Activated CD8-positive, alpha-beta memory T cell treated with anti-CD3 and anti-CD28 coated beads for 36 hours (primary cell): Measurements from ENCODE around the gene TNK2. TPM values are rescaled to one million over a fixed set of nuclear protein-coding genes. Genes with fewer than 3 reads are reported as not detected.
"Not testable (repeated sequence)": the region's sequence is repeated elsewhere in the genome, so short reads cannot be mapped to it uniquely, and the experiment has no call there.

Source experiments
- CTCF ChIA-PET: fragments of 350-600 bp; sonication (Branson Sonifier 250); formaldehyde crosslinking; loops from one replicate; lab custom pipeline; 2021; ENCODE audit warnings: antibody characterized with exemption; lab: Charles Lee
- POLR2A ChIA-PET: fragments of 350-600 bp; sonication (Branson Sonifier 250); formaldehyde crosslinking; loops from one replicate; lab custom pipeline; 2021; ENCODE audit warnings: antibody characterized with exemption; lab: Charles Lee
- total RNA-seq, 2 experiments: library from RNA; stranded (reverse); gene quantifications; one replicate each; pipeline ENCODE4 v1.2.3, GENCODE V29; 2021

TNK2 gene
- total RNA-seq, 2 experiments from 2014 or later = 62.7 to 64.3 TPM

GRCh38 chr3:195868336-195868865, 40.0 kb downstream of the TNK2 start:
- POLR2A ChIA-PET = no interaction called here

DNA sequence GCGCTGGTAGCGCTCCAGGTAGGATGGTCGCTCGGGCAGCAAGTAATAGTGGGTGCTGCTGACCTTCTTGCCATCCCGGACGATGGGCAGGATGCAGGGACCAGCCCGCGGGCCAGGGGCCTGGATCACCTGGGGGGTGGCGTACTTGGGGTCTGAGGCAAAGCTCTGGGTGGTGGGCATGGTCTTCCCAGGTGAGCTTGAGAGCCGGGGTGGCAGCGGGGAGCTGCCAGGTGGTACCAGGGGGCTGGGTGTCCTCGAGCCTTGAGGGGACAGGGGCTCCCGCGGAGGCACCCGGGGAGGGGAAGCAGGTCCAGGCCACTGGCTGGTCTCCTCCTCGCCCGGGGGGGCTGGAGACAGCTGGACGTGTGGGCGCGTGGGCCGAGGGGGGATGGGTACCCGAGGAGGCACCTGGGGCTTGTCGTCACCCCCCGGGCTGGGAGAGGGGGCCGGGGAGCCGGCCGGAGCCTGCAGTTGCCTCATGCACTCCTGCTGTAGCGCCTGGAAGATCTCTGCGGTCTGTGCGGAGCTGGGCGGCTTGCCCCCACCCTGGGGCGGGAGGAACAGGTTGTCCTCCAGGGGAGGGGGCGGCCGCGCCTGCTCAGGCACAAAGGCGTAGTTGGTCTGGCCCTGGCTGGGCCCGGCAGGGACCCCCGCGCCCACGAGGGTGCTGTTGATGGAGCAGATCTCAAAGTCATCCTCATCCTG, 40.6 kb downstream of the TNK2 start:
- CTCF ChIA-PET = no interaction called here
- POLR2A ChIA-PET = no interaction called here

More at GRCh38 chr3:195868336-195868865, 40.0 kb downstream of the TNK2 start:
- CTCF ChIA-PET = no interaction called here

DNA sequence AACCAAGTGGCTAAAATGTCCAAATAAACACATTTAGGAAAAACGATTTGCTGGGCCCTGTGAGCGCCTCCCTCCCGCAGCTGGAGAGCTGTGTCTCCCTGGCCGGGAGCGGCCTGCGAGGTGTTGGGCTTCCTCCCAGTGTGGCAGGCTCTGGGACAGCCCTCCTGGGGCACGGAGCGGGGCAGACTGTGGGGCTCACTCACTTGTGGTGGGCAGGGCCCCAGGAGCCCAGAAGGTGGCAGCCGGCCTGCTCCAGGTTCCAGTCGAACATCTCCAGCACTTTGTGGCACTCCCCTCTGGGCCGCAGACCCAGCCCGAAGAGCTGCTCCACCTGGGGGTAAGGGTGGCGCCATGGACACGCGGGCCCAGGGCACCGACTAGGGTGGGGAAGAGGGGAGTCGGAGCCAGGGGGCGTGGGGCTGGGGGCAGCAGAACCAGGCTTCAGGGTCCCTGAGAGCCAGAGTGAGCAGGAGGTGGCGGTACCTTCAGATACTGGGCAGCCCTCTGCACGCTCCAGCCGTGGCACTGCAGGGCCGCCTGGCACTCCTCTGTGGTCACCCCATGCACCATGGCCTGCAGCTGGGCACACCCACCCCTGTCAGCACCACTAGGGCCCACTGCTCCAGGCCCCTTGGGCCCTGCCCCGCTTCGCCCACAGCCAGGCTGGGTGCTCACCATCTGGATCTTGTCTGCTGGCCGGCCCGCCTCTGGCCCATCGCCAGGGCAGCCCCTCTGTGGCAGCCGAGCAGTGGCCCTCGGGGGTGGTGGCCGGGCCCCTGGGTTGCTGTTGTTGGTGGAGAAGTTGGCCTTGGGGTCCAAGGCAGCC, 41.5 kb downstream of the TNK2 start:
- CTCF ChIA-PET = no interaction called here
- POLR2A ChIA-PET = no interaction called here

- POLR2A ChIA-PET = no interaction called here
Observed at GRCh38 chr3:195865752-195866151, 42.6 kb downstream of the TNK2 start.

GRCh38 chr3:195863121-195864061, 45.0 kb downstream of the TNK2 start:
- CTCF ChIA-PET = interaction anchor here (0.7 to 1.4 kb wide), 4 partner anchors 31 to 143 kb away, joined by 3 to 9 read pairs (median 6); no protein-coding TSS in a partner anchor
- POLR2A ChIA-PET = no interaction called here

More at GRCh38 chr3:195865752-195866151, 42.6 kb downstream of the TNK2 start:
- CTCF ChIA-PET = no interaction called here

DNA sequence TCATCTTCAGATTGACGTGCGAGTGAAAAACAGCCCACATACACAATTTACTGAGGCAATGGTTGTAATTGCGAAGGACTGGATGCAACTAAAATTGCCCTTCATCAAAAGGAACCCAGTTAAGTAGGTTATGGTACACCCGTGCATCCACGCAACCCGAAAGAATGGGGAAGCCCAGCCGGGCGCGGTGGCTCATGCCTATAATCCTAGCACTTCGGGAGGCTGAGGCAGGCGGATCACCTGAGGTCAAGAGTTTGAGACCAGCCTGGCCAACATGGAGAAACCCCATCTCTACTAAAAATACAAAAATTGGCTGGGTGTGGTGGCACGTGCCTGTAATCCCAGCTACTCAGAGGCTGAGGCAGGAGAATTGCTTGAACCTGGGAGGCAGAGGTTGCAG, 46.0 kb downstream of the TNK2 start:
- POLR2A ChIA-PET = not testable (repeated sequence)
- CTCF ChIA-PET = interaction anchor here (1.0 to 6.6 kb wide), 6 partner anchors 12 to 55 kb away, joined by 4 to 68 read pairs (median 6); partner anchors contain the start of gene TNK2

DNA sequence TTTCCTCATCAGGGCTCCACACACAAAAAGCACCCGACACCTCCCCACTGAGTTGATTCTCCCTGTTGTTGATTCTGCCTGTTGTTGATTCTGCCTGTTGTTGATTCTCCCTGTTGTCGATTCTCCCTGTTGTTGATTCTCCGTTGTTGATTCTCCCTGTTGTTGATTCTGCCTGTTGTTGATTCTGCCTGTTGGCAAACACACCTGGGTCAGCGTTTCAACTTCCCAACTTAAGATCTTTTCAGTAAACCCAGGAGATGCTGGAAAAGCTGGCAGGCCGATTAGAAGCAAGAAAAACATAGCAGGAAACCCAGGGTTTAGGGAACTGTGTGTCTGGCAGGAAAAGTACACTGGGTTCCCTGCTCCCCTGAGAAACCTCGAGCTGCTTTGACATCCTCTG, 47.9 kb downstream of the TNK2 start:
- ChIA-PET CTCF (interaction anchor here (0.6 to 6.6 kb wide), 4 partner anchors 10 to 54 kb away, joined by 3 to 68 read pairs (median 30); no protein-coding TSS in a partner anchor), POLR2A (no interaction called here)

- ChIA-PET POLR2A (interaction anchor here (0.7 to 1.1 kb wide), 2 partner anchors 37 to 98 kb away, joined by 3 read pairs; no protein-coding TSS in a partner anchor), CTCF (interaction anchor here (0.6 to 6.6 kb wide), 16 partner anchors 9 to 122 kb away, joined by 3 to 68 read pairs (median 5); no protein-coding TSS in a partner anchor)
Observed at GRCh38 chr3:195859846-195860411, 48.4 kb downstream of the TNK2 start.

- POLR2A ChIA-PET = interaction anchor here (0.7 to 1.1 kb wide), 2 partner anchors 37 to 98 kb away, joined by 3 read pairs; no protein-coding TSS in a partner anchor
- CTCF ChIA-PET = interaction anchor here (0.6 to 6.6 kb wide), 15 partner anchors 8 to 122 kb away, joined by 3 to 68 read pairs (median 5); no protein-coding TSS in a partner anchor
Observed at GRCh38 chr3:195859061-195859845, 49.1 kb downstream of the TNK2 start.

- ChIA-PET CTCF (interaction anchor here (1.3 to 6.6 kb wide), 2 partner anchors 38 to 58 kb away, joined by 4 to 68 read pairs; no protein-coding TSS in a partner anchor), POLR2A (no interaction called here)
Observed at GRCh38 chr3:195856410-195857084, 51.8 kb downstream of the TNK2 start.

GRCh38 chr3:195855471-195856409, 52.6 kb downstream of the TNK2 start:
- ChIA-PET CTCF (interaction anchor here (1.3 to 6.6 kb wide), 2 partner anchors 39 to 59 kb away, joined by 4 to 68 read pairs; no protein-coding TSS in a partner anchor), POLR2A (no interaction called here)

DNA sequence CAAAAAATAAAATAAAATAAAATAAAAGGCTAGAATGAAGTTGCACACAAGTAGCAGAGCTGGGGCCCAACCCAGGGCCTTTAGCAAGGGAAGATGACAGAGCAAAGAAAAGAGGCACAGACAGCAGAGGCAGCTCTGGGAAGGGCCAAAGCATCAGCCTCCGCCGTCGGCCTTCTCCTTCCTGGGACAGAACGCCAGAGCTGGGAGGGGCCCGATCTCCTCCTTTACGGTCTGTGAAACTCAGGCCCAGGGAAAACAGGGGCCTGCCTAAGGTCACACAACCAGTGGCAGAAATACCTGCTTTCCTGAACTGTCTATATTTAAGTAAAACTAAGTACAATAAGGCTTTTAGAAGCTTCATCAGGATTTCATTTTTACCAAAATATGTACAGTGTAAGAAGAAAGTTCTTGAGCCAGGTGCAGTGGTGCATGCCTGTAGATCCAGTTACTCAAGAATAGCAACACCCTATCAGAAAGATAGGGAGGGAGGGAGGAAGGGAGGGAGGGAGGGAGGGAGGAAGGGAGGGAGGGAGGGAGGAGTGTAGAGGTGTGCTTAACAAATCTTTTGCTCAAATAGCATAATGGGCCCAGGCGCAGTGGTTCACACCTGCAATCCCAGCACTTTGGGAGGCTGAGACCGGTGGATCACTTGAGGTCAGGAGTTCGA, 53.6 kb downstream of the TNK2 start:
- CTCF ChIA-PET = interaction anchor here (0.6 to 1.6 kb wide), 2 partner anchors 60 to 1199 kb away, joined by 3 to 5 read pairs; no protein-coding TSS in a partner anchor
- POLR2A ChIA-PET = no interaction called here

- ChIA-PET POLR2A (no interaction called here), CTCF (interaction anchor here (1.6 kb wide), 1 partner anchor 61 kb away, joined by 5 read pairs; no protein-coding TSS in a partner anchor)
Observed at GRCh38 chr3:195853996-195854395, 54.4 kb downstream of the TNK2 start.

GRCh38 chr3:195853036-195853435, 55.3 kb downstream of the TNK2 start:
- ChIA-PET CTCF (interaction anchor here (1.2 to 4.8 kb wide), 3 partner anchors 7 to 62 kb away, joined by 5 to 50 read pairs (median 5); no protein-coding TSS in a partner anchor), POLR2A (no interaction called here)
